Stimulated activated CD8-positive, alpha-beta memory T cell treated with anti-CD3 and anti-CD28 coated beads, Interleukin-4, amount 100 ng/mL, for 1 hour (primary cell): ENCODE results near the gene ATXN7L3.
"Not testable (repeated sequence)": the region's sequence is repeated elsewhere in the genome, so short reads cannot be mapped to it uniquely, and the experiment has no call there.

Experiments
- DNase-seq, 2 donors: peaks; one replicate each; pipeline ENCODE4 v3.0.0-alpha.2; 2020; ENCODE audit warnings: low read depth in 2 of 2, low spot score in 1 of 2

ATXN7L3 gene

GRCh38 chr17:44176671-44177501, 22.8 kb downstream of the ATXN7L3 start:
- DNase-seq, result no peak

- DNase-seq, result no peak
These were observed 23.4 kb downstream of the ATXN7L3 start for GRCh38 chr17:44176257-44176656.

GRCh38 chr17:44174427-44174826, 25.3 kb downstream of the ATXN7L3 start:
- no peak for DNase-seq

GRCh38 chr17:44171931-44172455, 27.7 kb downstream of the ATXN7L3 start:
- no peak for DNase-seq

GRCh38 chr17:44170499-44171201, 29.0 kb downstream of the ATXN7L3 start, which contains the start of gene ASB16:
ASB16 (plus strand) TSS chr17:44170704; CDS start chr17:44170790, 86 bp downstream.
- DNase-seq, result no peak

GRCh38 chr17:44170135-44170498, 29.6 kb downstream of the ATXN7L3 start:
- DNase-seq, result no peak

- DNase-seq, result no peak
These were observed 32.4 kb downstream of the ATXN7L3 start for GRCh38 chr17:44167181-44167861.

- DNase-seq, result no peak
These were observed 35.2 kb downstream of the ATXN7L3 start for GRCh38 chr17:44164476-44164875.

- no peak for DNase-seq
These were observed 40.0 kb downstream of the ATXN7L3 start for GRCh38 chr17:44159519-44160210.

- DNase-seq, result no peak
These were observed 44.2 kb downstream of the ATXN7L3 start for GRCh38 chr17:44155488-44155887.

- DNase-seq, result no peak
These were observed 46.8 kb downstream of the ATXN7L3 start for GRCh38 chr17:44152875-44153274.

- no peak for DNase-seq
These were observed 49.8 kb downstream of the ATXN7L3 start for GRCh38 chr17:44149750-44150329.

- DNase-seq, result not testable (repeated sequence)
These were observed 50.6 kb downstream of the ATXN7L3 start for GRCh38 chr17:44149066-44149465.

GRCh38 chr17:44147812-44148211, 51.9 kb downstream of the ATXN7L3 start:
- no peak for DNase-seq

GRCh38 chr17:44146375-44147346, 53.0 kb downstream of the ATXN7L3 start:
- no peak for DNase-seq

- no peak for DNase-seq
These were observed 54.5 kb downstream of the ATXN7L3 start for GRCh38 chr17:44144966-44145739.

GRCh38 chr17:44143921-44144320, 55.8 kb downstream of the ATXN7L3 start:
- DNase-seq, result not testable (repeated sequence)
